SH-SY5Y (cell line): ENCODE measurements around the gene UBA1.

Experiments used
- GATA2 ChIP-seq: IDR thresholded peaks from 2 replicates; pipeline ENCODE4 v1.6.1; 2011; ENCODE audit warnings: mild to moderate bottlenecking, low read depth, low read length
- GATA3 ChIP-seq: IDR thresholded peaks from 2 replicates; pipeline ENCODE4 v1.6.1; 2011; ENCODE audit warnings: low read depth, mild to moderate bottlenecking, low read length, moderate library complexity

- TF ChIP-seq GATA2 (no peak), GATA3 (no peak)
These were observed 30.8 kb downstream of the UBA1 start for GRCh38 chrX:47224266-47224895.
